Measurements from ENCODE around the gene KIF21B. TPM values are rescaled to one million over a fixed set of nuclear protein-coding genes. Genes with fewer than 3 reads are reported as not detected.
"Not testable (repeated sequence)": the region's sequence is repeated elsewhere in the genome, so short reads cannot be mapped to it uniquely, and the experiment has no call there.

The KIF21B gene
- total and polyA plus RNA-seq, 2 experiments from 2014 or later = 0.03 TPM; not detected in 1

DNA sequence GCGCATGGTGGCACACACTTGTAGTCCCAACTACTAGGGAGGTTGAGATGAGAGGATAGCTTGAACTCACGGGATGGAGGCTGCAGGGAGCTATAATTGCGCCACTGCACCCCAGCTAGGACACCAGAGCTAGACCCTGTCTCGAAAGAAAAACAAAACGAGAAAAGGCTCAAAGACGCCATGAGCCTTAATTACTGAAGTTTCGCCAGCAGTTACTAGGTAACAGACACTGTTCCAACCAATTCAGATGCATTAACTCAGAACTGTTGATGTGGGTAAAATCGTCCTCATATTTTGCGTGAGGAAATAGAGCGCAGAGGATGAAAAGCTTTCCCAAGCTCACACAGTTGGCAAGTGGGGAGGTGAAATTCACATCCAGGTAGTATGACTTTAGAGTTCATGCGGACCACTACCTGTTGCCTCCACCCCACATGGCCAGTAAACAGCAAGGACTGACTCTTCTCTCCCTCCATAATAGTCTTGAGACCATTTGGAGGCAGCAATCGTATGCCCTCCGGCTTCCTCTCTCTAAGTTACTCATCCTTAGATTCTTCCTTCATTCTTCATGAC is 88.8 kb downstream of the KIF21B start:
- 64 to 69% methylated on average over 13 of the region's 13 CpGs for WGBS, 2 experiments (ENCODE audit: low coverage in 1 of 2, low lambda C conversion rate in 2 of 2, missing lambda C conversion rate in 2 of 2)
- TF ChIP-seq EZH2 (IDR thresholded peaks at IDR 0.05; ENCODE audit: insufficient read depth, poor library complexity, severe bottlenecking) = no peak
- TF ChIP-seq EZH2phosphoT487 (IDR thresholded peaks at IDR 0.05; ENCODE audit: insufficient read depth, low read depth) = no peak
- no peaks in the 10 kb centered on the region for H3F3A ChIP-seq (ENCODE audit: insufficient read depth)
- H3K9me3 ChIP-seq (ENCODE audit: low read depth) = no peaks in the 10 kb centered on the region
- in situ Hi-C loops (cut with MboI) = no loop called here
- no peak overlapping the region for H3K4me2 ChIP-seq (ENCODE audit: unreplicated experiment)
- no peak overlapping the region for H3K4me3 ChIP-seq
- H3K9ac ChIP-seq = no peak overlapping the region
- no peaks in the 10 kb centered on the region for H3K79me2 ChIP-seq (ENCODE audit: insufficient read depth)
- H4K20me1 ChIP-seq (ENCODE audit: insufficient read depth) = no peaks in the 10 kb centered on the region
- no peaks in the 10 kb centered on the region for H3K36me3 ChIP-seq (ENCODE audit: low read depth)
- H3K9me2 ChIP-seq (ENCODE audit: insufficient read depth) = no peaks in the 10 kb centered on the region
- H3K27ac ChIP-seq = no peak overlapping the region
- H3K4me1 ChIP-seq (ENCODE audit: insufficient read depth) = no peaks in the 10 kb centered on the region
- H2AFZ ChIP-seq = no peak overlapping the region
- peaks cover 38% of the 10 kb centered on the region for H3K27me3 ChIP-seq (replicated peaks; ENCODE audit: insufficient read depth)
- no peak for DNase-seq

DNA sequence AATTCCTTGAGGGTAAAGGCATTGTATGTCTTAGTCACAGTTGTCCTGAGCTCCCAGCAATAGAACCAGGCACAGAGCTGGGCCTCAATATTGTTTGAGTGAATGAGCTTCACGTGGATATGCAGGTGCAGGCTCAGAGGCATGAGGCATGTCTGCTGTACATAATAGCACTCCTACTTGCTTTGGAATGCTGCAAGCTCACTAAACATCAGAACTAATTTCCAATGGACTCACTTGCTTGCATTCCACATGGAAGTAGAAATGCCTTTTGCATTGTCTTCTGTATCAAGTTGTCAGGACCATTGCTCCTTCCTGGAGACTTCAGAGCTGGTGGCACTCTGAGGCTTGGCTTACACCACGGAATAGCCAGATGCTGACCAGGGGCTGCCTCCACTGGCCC is 91.7 kb downstream of the KIF21B start:
- Histone ChIP-seq H3K4me2 (ENCODE audit: unreplicated experiment) (no peak overlapping the region), H3K79me2 (ENCODE audit: insufficient read depth) (no peaks in the 10 kb centered on the region), H3K4me1 (ENCODE audit: insufficient read depth) (no peaks in the 10 kb centered on the region), H3K27me3 (replicated peaks; ENCODE audit: insufficient read depth) (peaks cover 53% of the 10 kb centered on the region), H3F3A (ENCODE audit: insufficient read depth) (no peaks in the 10 kb centered on the region), H3K9ac (no peak overlapping the region), H3K9me2 (ENCODE audit: insufficient read depth) (no peaks in the 10 kb centered on the region), H3K27ac (no peak overlapping the region), H4K20me1 (ENCODE audit: insufficient read depth) (no peaks in the 10 kb centered on the region), H3K36me3 (ENCODE audit: low read depth) (no peaks in the 10 kb centered on the region), H2AFZ (no peak overlapping the region), H3K9me3 (ENCODE audit: low read depth) (no peaks in the 10 kb centered on the region), H3K4me3 (no peak overlapping the region)
- WGBS, 2 experiments (ENCODE audit: low coverage in 1 of 2, low lambda C conversion rate in 2 of 2, missing lambda C conversion rate in 2 of 2) = 6% methylated on average over 2 of the region's 2 CpGs
- TF ChIP-seq EZH2 (IDR thresholded peaks at IDR 0.05; ENCODE audit: insufficient read depth, poor library complexity, severe bottlenecking) (no peak), EZH2phosphoT487 (IDR thresholded peaks at IDR 0.05; ENCODE audit: insufficient read depth, low read depth) (no peak)
- in situ Hi-C loops (cut with MboI) = no loop called here
- no peak for DNase-seq

- H3K27me3 ChIP-seq (replicated peaks; ENCODE audit: insufficient read depth) = peaks cover 53% of the 10 kb centered on the region
- H3K4me2 ChIP-seq (ENCODE audit: unreplicated experiment); H3K36me3 ChIP-seq (ENCODE audit: low read depth); H3K4me1 ChIP-seq (ENCODE audit: insufficient read depth); H3K9ac ChIP-seq; H3F3A ChIP-seq (ENCODE audit: insufficient read depth); H4K20me1 ChIP-seq (ENCODE audit: insufficient read depth); DNase-seq; H3K4me3 ChIP-seq; in situ Hi-C loops (cut with MboI); H3K27ac ChIP-seq; H3K79me2 ChIP-seq (ENCODE audit: insufficient read depth); H3K9me3 ChIP-seq (ENCODE audit: low read depth); H2AFZ ChIP-seq; H3K9me2 ChIP-seq (ENCODE audit: insufficient read depth): not testable (repeated sequence)
- 49 to 56% methylated on average over 8 of the region's 8 CpGs for WGBS, 2 experiments (ENCODE audit: low coverage in 1 of 2, low lambda C conversion rate in 2 of 2, missing lambda C conversion rate in 2 of 2)
Observed at GRCh38 chr1:200930285-200930684, 93.2 kb downstream of the KIF21B start.

DNA sequence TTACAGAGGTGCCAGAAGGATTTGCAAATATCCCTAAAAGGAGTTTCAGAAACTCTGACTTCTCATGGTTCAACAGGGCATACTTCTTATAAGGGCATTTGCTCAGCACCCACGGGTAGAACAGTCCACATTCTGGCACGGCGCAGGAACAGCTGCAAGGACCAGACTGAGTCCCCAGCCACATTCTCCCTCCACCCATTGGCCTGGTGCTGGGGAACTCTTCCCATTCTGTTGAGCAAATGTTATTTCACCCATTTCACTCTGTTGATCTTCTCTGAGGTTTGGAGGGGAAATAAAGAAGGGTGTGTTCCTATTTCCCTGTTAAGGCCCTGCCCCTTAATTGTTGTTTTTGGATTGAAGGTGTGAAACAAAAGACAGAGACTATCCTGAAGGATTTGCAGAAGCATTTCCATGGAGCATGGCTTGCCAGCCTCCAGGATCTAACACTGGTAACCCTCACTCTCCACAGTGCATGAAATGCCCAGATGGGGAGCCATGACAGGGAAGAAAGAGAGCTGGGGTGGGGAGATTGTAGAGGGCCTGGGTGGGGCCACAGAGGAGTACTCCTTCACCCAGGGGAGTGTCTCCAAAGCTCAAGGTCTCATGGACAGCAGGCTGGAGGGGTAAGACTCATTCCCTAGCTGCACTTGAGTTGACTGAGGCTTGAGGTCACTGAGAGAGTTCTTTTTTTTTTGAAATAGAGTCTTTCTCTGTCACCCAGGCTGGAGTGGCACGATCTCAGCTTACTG is 93.8 kb downstream of the KIF21B start:
- Histone ChIP-seq H3F3A (ENCODE audit: insufficient read depth) (no peaks in the 10 kb centered on the region), H3K4me1 (ENCODE audit: insufficient read depth) (no peaks in the 10 kb centered on the region), H3K4me3 (no peak overlapping the region), H3K27me3 (replicated peaks; ENCODE audit: insufficient read depth) (peaks cover 53% of the 10 kb centered on the region), H3K27ac (no peak overlapping the region), H3K9me3 (ENCODE audit: low read depth) (no peaks in the 10 kb centered on the region), H3K9me2 (ENCODE audit: insufficient read depth) (no peaks in the 10 kb centered on the region), H3K4me2 (ENCODE audit: unreplicated experiment) (no peak overlapping the region), H3K9ac (no peak overlapping the region), H3K79me2 (ENCODE audit: insufficient read depth) (no peaks in the 10 kb centered on the region), H4K20me1 (ENCODE audit: insufficient read depth) (no peaks in the 10 kb centered on the region), H3K36me3 (ENCODE audit: low read depth) (no peaks in the 10 kb centered on the region), H2AFZ (no peak overlapping the region)
- TF ChIP-seq EZH2phosphoT487 (IDR thresholded peaks at IDR 0.05; ENCODE audit: insufficient read depth, low read depth) (no peak), EZH2 (IDR thresholded peaks at IDR 0.05; ENCODE audit: insufficient read depth, poor library complexity, severe bottlenecking) (no peak)
- in situ Hi-C loops (cut with MboI) = no loop called here
- 25% methylated on average over 4 of the region's 4 CpGs for WGBS, 2 experiments (ENCODE audit: low coverage in 1 of 2, low lambda C conversion rate in 2 of 2, missing lambda C conversion rate in 2 of 2)
- no peak for DNase-seq

All from GM23248 (cell line).